Activated CD8-positive, alpha-beta memory T cell treated with anti-CD3 and anti-CD28 coated beads, Interleukin-2, amount 50 U/mL, for 24 hours (primary cell): ENCODE data around the gene CLCN6.
"Not testable (repeated sequence)": the region's sequence is repeated elsewhere in the genome, so short reads cannot be mapped to it uniquely, and the experiment has no call there.

Source experiments
- DNase-seq: peaks from one replicate; pipeline ENCODE4 v3.0.0-alpha.2; 2020; ENCODE audit errors: extremely low read depth

CLCN6 gene

GRCh38 chr1:11794446-11795237 is 11.3 kb upstream of the CLCN6 start:
- no peak for DNase-seq

GRCh38 chr1:11795238-11795890 is 10.6 kb upstream of the CLCN6 start:
- DNase-seq = no peak

GRCh38 chr1:11796036-11796828 is 9.8 kb upstream of the CLCN6 start:
- DNase-seq = no peak

GRCh38 chr1:11797525-11798216 is 8.3 kb upstream of the CLCN6 start:
- no peak for DNase-seq

- no peak for DNase-seq
Measured at GRCh38 chr1:11799099-11799498, 6.9 kb upstream of the CLCN6 start.

GRCh38 chr1:11799896-11800295 is 6.1 kb upstream of the CLCN6 start:
- DNase-seq = no peak

- DNase-seq = no peak
Measured at GRCh38 chr1:11800391-11800755, 5.6 kb upstream of the CLCN6 start.

GRCh38 chr1:11800756-11801433 is 5.1 kb upstream of the CLCN6 start:
- DNase-seq = no peak

GRCh38 chr1:11802616-11802972 is 3.4 kb upstream of the CLCN6 start:
- no peak for DNase-seq

GRCh38 chr1:11802973-11803885 is 2.8 kb upstream of the CLCN6 start:
- peak; percentile 53 for DNase-seq

GRCh38 chr1:11803924-11804665 is 1.9 kb upstream of the CLCN6 start:
- DNase-seq = not testable (repeated sequence)

- no peak for DNase-seq
Measured at GRCh38 chr1:11804666-11805421, 1.1 kb upstream of the CLCN6 start.

- DNase-seq = no peak
Measured at GRCh38 chr1:11806307-11806936, 431 bp downstream of the CLCN6 start.

GRCh38 chr1:11807133-11807532 is 1.1 kb downstream of the CLCN6 start:
- DNase-seq = no peak

- no peak for DNase-seq
Measured at GRCh38 chr1:11813021-11813420, 7.0 kb downstream of the CLCN6 start.

- no peak for DNase-seq
Measured at GRCh38 chr1:11817192-11817591, 11.2 kb downstream of the CLCN6 start.

GRCh38 chr1:11822091-11822490 is 16.1 kb downstream of the CLCN6 start:
- DNase-seq = no peak

- no peak for DNase-seq
Measured at GRCh38 chr1:11823366-11824137, 17.6 kb downstream of the CLCN6 start.
